Karpas-422 (cell line): Measurements from ENCODE around the gene ERAP2. TPM values are rescaled to one million over a fixed set of nuclear protein-coding genes. Genes with fewer than 3 reads are reported as not detected.
A peak's percentile ranks its signal among the peaks of the same experiment; 100 is the strongest.

ENCODE experiments used
- DNase-seq: peaks from one replicate; pipeline ENCODE4 v3.0.0-alpha.2; 2015
- H2AFZ ChIP-seq: fragments of 200-600 bp; sonication (generic); 2 replicates; pipeline ENCODE4 v1.6.1; 2014; ENCODE audit warnings: antibody characterized with exemption, low read length, mixed read lengths
- H3K27ac ChIP-seq: fragments of 200-600 bp; sonication (generic); 2 replicates; pipeline ENCODE4 v1.5.1; 2014; ENCODE audit warnings: mild to moderate bottlenecking, low read length, moderate library complexity
- H3K27me3 ChIP-seq: fragments of 200-600 bp; sonication (generic); 2 replicates; pipeline ENCODE4 v1.6.1; 2014; ENCODE audit warnings: low read length, mixed read lengths
- H3K36me3 ChIP-seq: fragments of 200-600 bp; sonication (generic); 2 replicates; pipeline ENCODE4 v1.6.1; 2014; ENCODE audit warnings: low read length, mixed read lengths; ENCODE audit not compliant: insufficient read depth
- H3K4me1 ChIP-seq: fragments of 200-600 bp; sonication (generic); 2 replicates; pipeline ENCODE4 v1.6.1; 2014; ENCODE audit warnings: mild to moderate bottlenecking, low read length, mixed read lengths
- H3K4me2 ChIP-seq: fragments of 200-600 bp; sonication (generic); 2 replicates; pipeline ENCODE4 v1.6.1; 2014; ENCODE audit warnings: low read length, low read depth, mild to moderate bottlenecking; ENCODE audit not compliant: poor library complexity, severe bottlenecking
- H3K4me3 ChIP-seq: fragments of 200-600 bp; sonication (generic); 2 replicates; pipeline ENCODE4 v1.5.1; 2014; ENCODE audit warnings: mild to moderate bottlenecking, antibody characterized with exemption, low read length, mixed read lengths
- H3K79me2 ChIP-seq: fragments of 200-600 bp; sonication (generic); 2 replicates; pipeline ENCODE4 v1.6.1; 2014; ENCODE audit warnings: mild to moderate bottlenecking, low read length, mixed read lengths
- H3K9ac ChIP-seq: fragments of 200-600 bp; sonication (generic); 2 replicates; pipeline ENCODE4 v1.6.0; 2014; ENCODE audit warnings: low read length
- H3K9me2 ChIP-seq: fragments of 200-600 bp; sonication (generic), shearing (Covaris generic); replicated peaks from 2 replicates; pipeline ENCODE4 v1.6.0; 2014; ENCODE audit warnings: mild to moderate bottlenecking, low read length, moderate library complexity; ENCODE audit not compliant: insufficient read depth
- H3K9me3 ChIP-seq: fragments of 300-700, 200-600 bp; sonication (generic); 2 replicates; pipeline ENCODE4 v1.6.1; 2014; ENCODE audit warnings: low read length, mixed read lengths
- H4K20me1 ChIP-seq: fragments of 200-600 bp; sonication (generic); 2 replicates; pipeline ENCODE4 v1.6.1; 2014; ENCODE audit warnings: mild to moderate bottlenecking, antibody characterized with exemption, low read length, low read depth; ENCODE audit not compliant: insufficient read depth
- total RNA-seq: library from RNA; depleted of rRNA; stranded (reverse); fragments of >200 nt; shearing (Covaris generic); gene quantifications from 2 replicates; pipeline ENCODE4 v1.2.3, GENCODE V29; 2014; ENCODE audit warnings: low replicate concordance

ERAP2 gene
- total RNA-seq, 1 experiment from 2014 or later, result 60.5 TPM

DNA sequence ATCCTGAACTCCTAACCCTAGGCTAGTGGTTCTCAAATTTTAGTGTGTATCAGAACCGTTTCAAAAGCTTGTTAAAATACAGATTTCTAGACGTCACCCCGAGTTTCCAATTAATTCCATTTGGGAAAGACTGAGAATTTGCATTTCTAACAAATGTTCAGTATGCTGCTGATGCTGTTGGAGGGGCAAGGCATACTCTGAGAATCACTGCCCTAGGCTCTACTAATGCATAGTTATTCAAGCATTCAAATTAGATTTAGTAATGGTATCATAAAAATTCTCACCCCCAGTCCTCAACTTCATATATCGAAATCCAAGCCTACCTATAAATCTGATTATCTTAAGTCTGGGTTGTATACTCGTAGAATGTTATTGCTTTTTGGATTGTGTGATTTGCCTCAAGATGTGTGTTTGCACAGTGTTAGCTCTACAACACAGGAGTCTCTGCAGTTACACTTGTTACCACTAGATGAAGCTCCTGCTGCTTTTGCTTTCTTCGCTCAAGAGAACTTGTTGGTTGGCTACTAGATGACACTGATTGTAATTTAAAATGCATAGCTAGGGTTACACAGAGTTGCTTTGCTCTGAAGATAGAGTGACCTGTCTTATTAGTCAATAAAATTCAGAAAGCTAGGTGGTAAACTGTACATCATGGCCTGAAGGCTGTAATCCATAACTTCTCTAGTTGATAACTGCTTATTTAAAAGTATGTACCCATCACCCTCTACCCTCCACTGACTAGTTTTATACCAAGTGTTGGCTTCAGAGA lies 7.5 kb upstream of the ERAP2 start:
- Histone ChIP-seq H3K9me2 (no peaks in the 10 kb centered on the region), H3K27me3 (no peaks in the 10 kb centered on the region), H3K79me2 (no peaks in the 10 kb centered on the region), H2AFZ (no peak overlapping the region), H3K4me3 (no peak overlapping the region), H4K20me1 (no peaks in the 10 kb centered on the region), H3K9me3 (no peaks in the 10 kb centered on the region), H3K4me1 (peaks cover 48% of the 10 kb centered on the region), H3K27ac (no peak overlapping the region; the same call in 1 of the 2 replicates), H3K36me3 (no peaks in the 10 kb centered on the region), H3K4me2 (peak overlapping the region; percentile 62), H3K9ac (no peak overlapping the region)
- peak; percentile 89 for DNase-seq

DNA sequence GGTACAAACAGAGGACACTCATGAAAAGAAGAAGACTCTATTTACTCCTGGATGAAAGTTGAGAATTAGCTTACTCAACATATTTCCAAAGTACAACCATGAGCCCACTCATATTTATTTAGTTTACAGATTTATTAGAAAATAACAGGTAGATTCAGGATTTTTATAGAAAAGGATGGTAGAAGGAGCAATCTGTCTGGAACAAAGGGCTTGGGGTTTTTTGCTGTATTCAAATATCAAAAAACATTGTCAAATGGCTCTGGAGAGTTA lies 7.0 kb upstream of the ERAP2 start:
- 0 out of 2 replicates have a peak overlapping the region, but pooled peaks have one; percentile 63 for H3K9ac ChIP-seq
- H3K36me3 ChIP-seq, result no peaks in the 10 kb centered on the region
- no peak overlapping the region for H3K4me3 ChIP-seq
- no peak for DNase-seq
- no peaks in the 10 kb centered on the region for H3K27me3 ChIP-seq
- H3K79me2 ChIP-seq, result no peaks in the 10 kb centered on the region
- H3K27ac ChIP-seq, result peak overlapping the region; percentile 85; the same call in 1 of the 2 replicates
- H2AFZ ChIP-seq, result no peak overlapping the region
- peak overlapping the region; percentile 62 for H3K4me2 ChIP-seq
- H4K20me1 ChIP-seq, result no peaks in the 10 kb centered on the region
- no peaks in the 10 kb centered on the region for H3K9me3 ChIP-seq
- peaks cover 48% of the 10 kb centered on the region for H3K4me1 ChIP-seq
- H3K9me2 ChIP-seq, result no peaks in the 10 kb centered on the region

- H3K27me3 ChIP-seq, result no peaks in the 10 kb centered on the region
- H3K36me3 ChIP-seq, result no peaks in the 10 kb centered on the region
- H3K27ac ChIP-seq, result peak overlapping the region; percentile 85
- peak overlapping the region; percentile 51 for H3K4me3 ChIP-seq
- no peaks in the 10 kb centered on the region for H4K20me1 ChIP-seq
- DNase-seq, result peak; percentile 55
- H3K4me1 ChIP-seq, result peaks cover 47% of the 10 kb centered on the region
- peak overlapping the region; percentile 87 for H2AFZ ChIP-seq
- H3K79me2 ChIP-seq, result no peaks in the 10 kb centered on the region
- peak overlapping the region; percentile 63 for H3K9ac ChIP-seq
- no peaks in the 10 kb centered on the region for H3K9me2 ChIP-seq
- no peaks in the 10 kb centered on the region for H3K9me3 ChIP-seq
- H3K4me2 ChIP-seq, result peak overlapping the region; percentile 62
Measured at GRCh38 chr5:96870094-96871026, 5.9 kb upstream of the ERAP2 start.

DNA sequence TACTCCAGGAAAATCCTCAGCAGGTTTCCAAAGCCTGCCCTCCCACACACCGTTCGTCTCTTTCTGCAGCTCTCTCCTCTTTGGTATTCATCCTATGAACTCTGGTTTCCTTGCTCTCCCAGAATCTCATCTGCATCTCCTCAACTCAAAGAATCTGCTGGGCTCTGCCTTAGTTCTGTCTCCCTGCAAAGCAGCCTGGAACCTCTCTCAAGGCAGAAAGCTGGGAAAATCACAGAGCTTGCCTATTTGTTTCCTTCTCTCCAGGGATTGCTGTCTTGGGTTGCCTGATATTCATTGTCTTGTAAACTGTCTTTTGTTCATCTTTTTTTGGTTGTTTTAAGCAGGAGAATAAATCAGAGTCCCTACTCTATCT lies 5.3 kb upstream of the ERAP2 start:
- Histone ChIP-seq H2AFZ (peak overlapping the region; percentile 87), H3K4me2 (peak overlapping the region; percentile 62), H3K9ac (peak overlapping the region; percentile 63), H3K4me3 (peak overlapping the region; percentile 51), H3K9me2 (no peaks in the 10 kb centered on the region), H3K79me2 (no peaks in the 10 kb centered on the region; the same call in 1 of the 2 replicates), H3K9me3 (no peaks in the 10 kb centered on the region), H3K27ac (peak overlapping the region; percentile 85), H3K4me1 (peaks cover 47% of the 10 kb centered on the region), H3K36me3 (no peaks in the 10 kb centered on the region), H4K20me1 (no peaks in the 10 kb centered on the region), H3K27me3 (no peaks in the 10 kb centered on the region)
- DNase-seq, result no peak

- Histone ChIP-seq H4K20me1 (no peaks in the 10 kb centered on the region), H3K9me2 (no peaks in the 10 kb centered on the region), H2AFZ (peak overlapping the region; percentile 87), H3K4me3 (peak overlapping the region; percentile 51), H3K27me3 (no peaks in the 10 kb centered on the region), H3K9ac (peak overlapping the region; percentile 63), H3K4me1 (peaks cover 50% of the 10 kb centered on the region), H3K36me3 (no peaks in the 10 kb centered on the region), H3K27ac (peak overlapping the region; percentile 85), H3K4me2 (peak overlapping the region; percentile 62), H3K9me3 (no peaks in the 10 kb centered on the region), H3K79me2 (peaks cover 6% of the 10 kb centered on the region)
- DNase-seq, result no peak
Measured at GRCh38 chr5:96871686-96872085, 4.6 kb upstream of the ERAP2 start.

DNA sequence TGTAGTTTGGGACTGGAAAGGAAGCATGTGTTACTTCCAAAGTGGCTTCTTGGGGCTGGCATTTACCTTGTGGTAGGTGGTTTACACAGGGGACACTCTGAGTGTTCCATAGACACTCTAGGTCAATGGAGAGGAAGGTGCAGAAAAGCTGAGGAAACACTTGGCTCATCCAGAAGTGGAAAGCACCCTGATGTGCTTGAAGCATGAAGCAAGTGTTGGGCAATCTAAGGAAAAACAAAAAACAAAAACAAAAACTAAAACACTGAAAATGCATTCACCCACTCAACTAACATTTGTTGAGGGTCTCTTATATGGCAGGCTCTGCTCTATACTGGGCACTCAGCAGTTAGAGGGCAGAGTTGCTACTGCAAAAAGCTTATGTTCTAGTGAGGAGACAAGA lies 2.9 kb upstream of the ERAP2 start:
- H3K27me3 ChIP-seq, result no peaks in the 10 kb centered on the region
- peaks cover 61% of the 10 kb centered on the region for H3K4me1 ChIP-seq

DNA sequence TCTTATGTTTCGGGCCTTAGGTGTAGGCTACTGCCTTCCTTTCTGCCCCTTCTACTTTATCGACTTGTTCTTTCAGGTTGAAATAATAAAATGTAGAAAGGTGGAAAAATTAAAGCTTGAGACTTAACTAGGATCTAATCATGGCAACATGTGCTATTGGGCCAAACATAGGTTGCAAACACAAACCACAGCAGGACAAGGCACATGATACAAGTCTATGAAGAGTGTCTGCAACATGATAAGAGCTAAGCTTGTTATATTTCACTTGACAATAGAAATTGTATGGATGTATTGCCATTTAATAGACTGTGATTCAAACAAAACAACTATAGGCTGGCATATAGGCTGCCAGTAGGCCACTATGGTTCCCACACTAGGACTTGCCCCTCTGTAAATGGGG lies 1.7 kb upstream of the ERAP2 start:
- Histone ChIP-seq H3K4me1 (peaks cover 56% of the 10 kb centered on the region), H3K9ac (no peak overlapping the region)

More for the DNA sequence above, 2.9 kb upstream of the ERAP2 start:
- Histone ChIP-seq H3K9me3 (no peaks in the 10 kb centered on the region), H3K27ac (peak overlapping the region; percentile 7; the same call in 1 of the 2 replicates), H2AFZ (peak overlapping the region; percentile 47; the same call in 1 of the 2 replicates), H3K79me2 (peaks cover 21% of the 10 kb centered on the region), H3K4me2 (no peak overlapping the region), H4K20me1 (no peaks in the 10 kb centered on the region), H3K9ac (no peak overlapping the region), H3K9me2 (no peaks in the 10 kb centered on the region), H3K4me3 (no peak overlapping the region), H3K36me3 (no peaks in the 10 kb centered on the region)
- DNase-seq, result no peak

DNA sequence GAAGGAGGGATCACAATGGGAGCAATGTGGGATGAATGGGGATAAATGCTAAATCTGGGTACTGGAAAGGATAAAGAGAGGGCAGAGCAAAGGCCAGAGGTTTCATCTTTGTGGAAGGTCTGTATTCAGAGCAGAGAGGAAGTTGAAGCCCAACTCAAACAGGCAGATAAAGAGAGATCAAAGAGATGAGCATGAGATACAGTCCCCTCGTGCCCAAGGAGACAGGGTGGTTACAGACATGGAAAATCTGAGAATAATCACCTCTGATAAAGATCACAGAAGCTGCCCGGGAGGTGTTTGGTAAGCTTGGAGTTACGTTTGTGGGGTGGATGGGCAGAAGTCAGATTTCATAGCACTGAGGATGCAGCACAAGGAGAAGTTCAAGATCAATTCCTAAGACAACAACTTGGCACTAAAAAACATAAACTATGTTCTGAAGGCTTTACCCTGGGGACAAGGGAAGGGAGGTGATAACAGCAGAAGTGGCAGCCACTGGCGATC lies 459 bp upstream of the ERAP2 start:
- DNase-seq, result peak; percentile 67
- Histone ChIP-seq H3K36me3 (peaks cover 5% of the 10 kb centered on the region), H4K20me1 (no peaks in the 10 kb centered on the region), H3K4me2 (peak overlapping the region; percentile 81), H3K79me2 (peaks cover 28% of the 10 kb centered on the region), H3K9ac (peak overlapping the region; percentile 86), H2AFZ (peak overlapping the region; percentile 58), H3K9me2 (no peaks in the 10 kb centered on the region), H3K4me3 (peak overlapping the region; percentile 88), H3K27ac (peak overlapping the region; percentile 80), H3K9me3 (no peaks in the 10 kb centered on the region), H3K27me3 (no peaks in the 10 kb centered on the region), H3K4me1 (peaks cover 56% of the 10 kb centered on the region)

More for the DNA sequence above, 1.7 kb upstream of the ERAP2 start:
- Histone ChIP-seq H3K36me3 (no peaks in the 10 kb centered on the region), H3K27ac (peak overlapping the region; percentile 30; the same call in 1 of the 2 replicates), H3K4me2 (no peak overlapping the region), H4K20me1 (no peaks in the 10 kb centered on the region), H3K4me3 (no peak overlapping the region), H3K79me2 (peaks cover 22% of the 10 kb centered on the region), H3K27me3 (no peaks in the 10 kb centered on the region), H3K9me3 (no peaks in the 10 kb centered on the region), H3K9me2 (no peaks in the 10 kb centered on the region), H2AFZ (peak overlapping the region; percentile 69)
- DNase-seq, result no peak
